ENCODE results near the gene ABCC1.

ABCC1 gene

DNA sequence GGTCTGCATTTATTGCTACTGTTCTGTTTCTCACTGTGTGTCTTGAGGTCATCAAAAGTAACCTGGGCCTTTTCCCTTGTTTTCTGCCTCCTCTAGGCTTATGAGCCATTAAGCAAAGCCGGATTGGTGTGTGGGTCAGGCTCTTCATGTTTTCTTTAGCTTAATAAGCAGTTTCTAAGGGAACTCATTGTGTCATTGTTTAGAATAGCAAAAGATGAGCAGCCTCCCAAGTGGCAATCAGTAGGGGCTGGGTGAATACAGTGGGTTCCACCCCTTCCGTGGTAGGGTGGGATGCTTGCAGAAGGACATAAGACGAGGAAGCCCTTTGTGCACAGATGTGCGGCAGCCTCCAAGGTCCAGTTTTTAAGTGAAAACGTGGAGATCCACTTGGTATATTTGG, 34.5 kb downstream of the ABCC1 start:
- no peak for DNase-seq (ENCODE audit: extremely low spot score)
- ChIA-PET CTCF (no interaction called here), POLR2A (no interaction called here)

GRCh38 chr16:15985144-15985543, 35.7 kb downstream of the ABCC1 start:
- ChIA-PET POLR2A (interaction anchor here (0.6 kb wide), 1 partner anchor 97 kb away, joined by 3 read pairs; the partner anchor contains the start of gene CEP20), CTCF (no interaction called here)
- DNase-seq (ENCODE audit: extremely low spot score): no peak
- TF ChIP-seq ZNF384 (IDR thresholded peaks at IDR 0.05): no peak

More for the DNA sequence above, 34.5 kb downstream of the ABCC1 start:
- no peak for TF ChIP-seq FOXM1 (IDR thresholded peaks at IDR 0.05; ENCODE audit: borderline replicate concordance)
- no peak for TF ChIP-seq SP1 (IDR thresholded peaks at IDR 0.05)
- TF ChIP-seq L3MBTL2 (conservative IDR thresholded peaks at IDR 0.05): no peak

- no peak for TF ChIP-seq FOXA1 (IDR thresholded peaks at IDR 0.05)
- TF ChIP-seq L3MBTL2 (conservative IDR thresholded peaks at IDR 0.05): no peak
- TF ChIP-seq BHLHE40 (IDR thresholded peaks at IDR 0.05; ENCODE audit: borderline replicate concordance): no peak
- no peak for TF ChIP-seq CTBP1 (IDR thresholded peaks at IDR 0.05; ENCODE audit: borderline replicate concordance)
- TF ChIP-seq ARNT (IDR thresholded peaks at IDR 0.05): no peak
- TF ChIP-seq TARDBP (IDR thresholded peaks at IDR 0.05): no peak
- TF ChIP-seq HDGF (IDR thresholded peaks at IDR 0.05; ENCODE audit: borderline replicate concordance): no peak
- TF ChIP-seq ZNF384 (IDR thresholded peaks at IDR 0.05): no peak
- no peak for TF ChIP-seq FOXK2 (IDR thresholded peaks at IDR 0.05)
- no peak for TF ChIP-seq FOXM1 (IDR thresholded peaks at IDR 0.05; ENCODE audit: borderline replicate concordance)
- TF ChIP-seq PKNOX1 (IDR thresholded peaks at IDR 0.05): no peak
- no peak for TF ChIP-seq ELF4 (IDR thresholded peaks at IDR 0.05)
- TF ChIP-seq SP1 (IDR thresholded peaks at IDR 0.05): no peak
- no peak for TF ChIP-seq NFRKB (IDR thresholded peaks at IDR 0.05)
- TF ChIP-seq LEF1 (IDR thresholded peaks at IDR 0.05; ENCODE audit: borderline replicate concordance): no peak
- ChIA-PET POLR2A (no interaction called here), CTCF (no interaction called here)
- no peak for DNase-seq (ENCODE audit: extremely low spot score)
These were observed 36.8 kb downstream of the ABCC1 start for GRCh38 chr16:15986261-15986660.

DNA sequence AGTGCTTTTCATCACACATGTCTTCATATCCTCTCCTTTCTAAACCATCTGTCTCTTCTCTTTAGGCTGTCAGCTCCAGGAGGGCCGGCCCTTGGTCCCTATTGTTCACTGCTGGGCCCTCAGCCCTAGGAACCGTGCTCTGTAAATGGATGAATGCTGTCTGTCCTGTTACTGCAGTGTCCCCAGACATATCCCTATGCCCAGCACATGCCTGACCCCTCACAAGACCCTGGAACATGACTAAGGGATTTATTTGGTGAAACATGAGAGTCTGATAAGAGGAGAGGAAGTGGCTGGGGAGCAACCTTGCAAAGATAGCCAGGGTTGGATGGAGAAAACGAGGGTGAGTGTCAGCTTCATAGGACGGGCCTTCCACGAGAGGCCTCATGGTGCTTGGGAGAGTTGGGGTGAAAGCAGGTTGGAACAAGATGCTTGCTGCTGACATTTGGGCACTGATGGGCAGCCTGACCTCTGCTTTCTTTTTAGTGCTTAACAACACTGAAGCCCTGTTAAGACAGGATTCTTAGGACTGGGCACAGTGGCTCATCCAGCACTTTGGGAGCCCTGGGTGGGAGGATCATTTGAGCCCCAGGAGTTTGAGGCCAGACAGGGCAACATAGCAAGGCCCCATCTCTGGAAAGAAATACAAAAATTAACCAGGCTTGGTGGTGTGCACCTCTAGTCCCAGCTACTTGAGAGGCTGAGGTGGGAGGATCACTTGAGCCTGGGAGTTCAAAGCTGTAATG, 39.0 kb downstream of the ABCC1 start:
- TF ChIP-seq HDGF (IDR thresholded peaks at IDR 0.05; ENCODE audit: borderline replicate concordance) (no peak), FOXM1 (IDR thresholded peaks at IDR 0.05; ENCODE audit: borderline replicate concordance) (no peak), FOXA1 (IDR thresholded peaks at IDR 0.05) (no peak), ELF4 (IDR thresholded peaks at IDR 0.05) (no peak), L3MBTL2 (conservative IDR thresholded peaks at IDR 0.05) (no peak), TARDBP (IDR thresholded peaks at IDR 0.05) (no peak), SP1 (IDR thresholded peaks at IDR 0.05) (no peak), FOXK2 (IDR thresholded peaks at IDR 0.05) (no peak), LEF1 (IDR thresholded peaks at IDR 0.05; ENCODE audit: borderline replicate concordance) (no peak), NFRKB (IDR thresholded peaks at IDR 0.05) (no peak), CTBP1 (IDR thresholded peaks at IDR 0.05; ENCODE audit: borderline replicate concordance) (no peak), PKNOX1 (IDR thresholded peaks at IDR 0.05) (no peak), ARNT (IDR thresholded peaks at IDR 0.05) (no peak), BHLHE40 (IDR thresholded peaks at IDR 0.05; ENCODE audit: borderline replicate concordance) (no peak), ZNF384 (IDR thresholded peaks at IDR 0.05) (no peak), SUZ12 (IDR thresholded peaks at IDR 0.05) (no peak)
- ChIA-PET CTCF (no interaction called here), POLR2A (no interaction called here)
- DNase-seq (ENCODE audit: extremely low spot score): no peak

DNA sequence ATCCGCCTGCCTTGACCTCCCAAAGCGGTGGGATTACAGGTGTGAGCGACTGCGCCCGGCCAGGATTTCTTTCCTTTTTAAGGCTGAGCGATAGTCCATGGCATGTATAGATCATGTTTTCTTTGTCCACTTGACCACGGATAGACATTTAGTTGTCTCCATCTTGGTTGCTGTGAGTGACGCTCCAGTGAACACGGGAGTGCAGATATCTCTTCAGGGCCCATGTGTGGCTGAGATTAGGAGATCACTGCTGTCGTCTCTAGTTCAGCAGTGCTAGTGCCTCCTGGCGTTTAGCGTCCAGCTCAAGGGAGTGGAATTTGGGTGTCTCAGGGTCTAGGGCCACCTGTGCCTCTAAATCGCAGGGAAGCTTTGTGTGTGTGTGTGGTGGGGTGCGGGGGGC, 41.5 kb downstream of the ABCC1 start:
- no peak for TF ChIP-seq BHLHE40 (IDR thresholded peaks at IDR 0.05; ENCODE audit: borderline replicate concordance)
- TF ChIP-seq ARNT (IDR thresholded peaks at IDR 0.05): no peak
- no peak for TF ChIP-seq ZNF384 (IDR thresholded peaks at IDR 0.05)
- TF ChIP-seq SP1 (IDR thresholded peaks at IDR 0.05): no peak
- TF ChIP-seq SUZ12 (IDR thresholded peaks at IDR 0.05): no peak
- no peak for TF ChIP-seq ELF4 (IDR thresholded peaks at IDR 0.05)
- TF ChIP-seq PKNOX1 (IDR thresholded peaks at IDR 0.05): no peak
- no peak for TF ChIP-seq NFRKB (IDR thresholded peaks at IDR 0.05)
- no peak for TF ChIP-seq FOXM1 (IDR thresholded peaks at IDR 0.05; ENCODE audit: borderline replicate concordance)
- TF ChIP-seq FOXA1 (IDR thresholded peaks at IDR 0.05): no peak
- no peak for TF ChIP-seq LEF1 (IDR thresholded peaks at IDR 0.05; ENCODE audit: borderline replicate concordance)
- TF ChIP-seq FOXK2 (IDR thresholded peaks at IDR 0.05): no peak
- no peak for TF ChIP-seq TARDBP (IDR thresholded peaks at IDR 0.05)
- TF ChIP-seq HDGF (IDR thresholded peaks at IDR 0.05; ENCODE audit: borderline replicate concordance): no peak
- TF ChIP-seq L3MBTL2 (conservative IDR thresholded peaks at IDR 0.05): no peak
- TF ChIP-seq CTBP1 (IDR thresholded peaks at IDR 0.05; ENCODE audit: borderline replicate concordance): no peak
- DNase-seq (ENCODE audit: extremely low spot score): no peak
- CTCF ChIA-PET: interaction anchor here (0.7 kb wide), 1 partner anchor 36 kb away, joined by 3 read pairs; no protein-coding TSS in a partner anchor
- POLR2A ChIA-PET: no interaction called here

DNA sequence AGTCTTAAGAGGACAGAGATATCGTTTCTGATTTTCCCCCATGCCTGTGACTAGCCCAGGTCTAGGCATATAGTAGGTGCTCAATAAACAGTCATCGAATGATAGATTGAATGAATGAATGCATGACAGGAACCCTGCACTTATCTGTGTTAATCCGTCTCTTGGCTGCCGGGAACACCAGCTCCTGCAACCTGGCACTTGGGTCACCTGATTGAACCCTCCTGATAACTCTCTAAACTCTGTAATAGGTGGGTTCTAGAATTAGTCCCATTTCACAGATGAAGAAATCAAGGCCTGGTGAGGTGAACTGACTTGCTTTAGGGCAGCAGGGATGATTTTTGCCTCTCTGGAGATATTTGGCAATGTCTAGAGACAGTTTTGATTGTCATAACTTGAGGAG, 43.7 kb downstream of the ABCC1 start:
- no peak for DNase-seq (ENCODE audit: extremely low spot score)
- CTCF ChIA-PET: no interaction called here
- POLR2A ChIA-PET: no interaction called here
- TF ChIP-seq FOXM1 (IDR thresholded peaks at IDR 0.05; ENCODE audit: borderline replicate concordance): no peak
- no peak for TF ChIP-seq BHLHE40 (IDR thresholded peaks at IDR 0.05; ENCODE audit: borderline replicate concordance)
- no peak for TF ChIP-seq FOXK2 (IDR thresholded peaks at IDR 0.05)
- no peak for TF ChIP-seq FOXA1 (IDR thresholded peaks at IDR 0.05)
- TF ChIP-seq SP1 (IDR thresholded peaks at IDR 0.05): no peak

Data from HEK293T (cell line).